Measurements from ENCODE around the gene SNCA.

SNCA gene

GRCh38 chr4:89813197-89813596, 23.8 kb downstream of the SNCA start:
- no peak for DNase-seq

GRCh38 chr4:89807441-89808140, 29.4 kb downstream of the SNCA start:
- DNase-seq: no peak

- no peak for DNase-seq
Observed at GRCh38 chr4:89805297-89805696, 31.7 kb downstream of the SNCA start.

- DNase-seq: no peak
Observed at GRCh38 chr4:89803915-89804314, 33.0 kb downstream of the SNCA start.

- DNase-seq: no peak
Observed at GRCh38 chr4:89803036-89803435, 33.9 kb downstream of the SNCA start.

GRCh38 chr4:89800527-89801103, 36.3 kb downstream of the SNCA start:
- no peak for DNase-seq

- DNase-seq: no peak
Observed at GRCh38 chr4:89800012-89800516, 36.9 kb downstream of the SNCA start.

GRCh38 chr4:89799071-89799470, 37.9 kb downstream of the SNCA start:
- no peak for DNase-seq

- DNase-seq: no peak
Observed at GRCh38 chr4:89797117-89797516, 39.8 kb downstream of the SNCA start.

DNA sequence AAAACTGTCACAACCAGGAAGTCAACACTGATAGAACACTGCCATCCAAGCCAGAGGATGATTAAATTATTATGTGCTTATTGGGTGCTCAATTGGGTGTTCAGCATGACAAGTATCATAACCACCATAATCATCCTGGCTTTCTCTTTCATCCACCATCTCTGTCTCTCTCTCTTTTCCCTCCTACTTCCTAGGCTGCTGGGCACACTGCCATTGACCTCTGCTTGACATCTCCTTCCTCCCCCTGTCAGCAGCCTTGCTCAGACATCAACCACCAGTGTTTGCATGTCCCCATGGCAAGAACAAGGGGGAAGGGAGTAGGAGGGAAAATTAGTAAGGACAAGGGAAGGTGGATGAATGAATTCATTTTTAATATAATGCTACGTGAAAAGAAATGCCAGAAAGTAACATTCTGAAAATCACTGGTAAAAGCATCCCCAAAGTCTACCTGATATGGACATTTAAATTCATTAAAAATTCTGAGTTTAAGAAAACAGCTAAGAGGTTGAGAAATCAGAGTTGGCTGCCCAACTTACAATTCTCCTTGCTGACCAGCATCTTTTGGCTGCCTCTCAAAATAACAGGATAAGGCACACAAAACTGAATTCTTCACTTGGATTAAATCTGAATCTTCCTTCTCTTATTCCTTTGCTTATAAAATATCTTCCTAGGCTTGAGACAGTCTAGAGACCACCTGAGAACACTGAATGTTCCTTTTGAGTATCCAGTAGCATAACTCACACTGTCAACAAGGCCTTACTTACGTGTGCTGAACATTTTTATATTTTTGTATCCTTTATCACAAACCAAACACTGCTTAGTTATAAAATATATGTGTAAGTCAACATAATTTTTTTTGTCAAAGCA, 48.5 kb downstream of the SNCA start:
- DNase-seq: no peak

- no peak for DNase-seq
Observed at GRCh38 chr4:89784686-89785231, 52.2 kb downstream of the SNCA start.

- DNase-seq: no peak
Observed at GRCh38 chr4:89781321-89781720, 55.6 kb downstream of the SNCA start.

DNA sequence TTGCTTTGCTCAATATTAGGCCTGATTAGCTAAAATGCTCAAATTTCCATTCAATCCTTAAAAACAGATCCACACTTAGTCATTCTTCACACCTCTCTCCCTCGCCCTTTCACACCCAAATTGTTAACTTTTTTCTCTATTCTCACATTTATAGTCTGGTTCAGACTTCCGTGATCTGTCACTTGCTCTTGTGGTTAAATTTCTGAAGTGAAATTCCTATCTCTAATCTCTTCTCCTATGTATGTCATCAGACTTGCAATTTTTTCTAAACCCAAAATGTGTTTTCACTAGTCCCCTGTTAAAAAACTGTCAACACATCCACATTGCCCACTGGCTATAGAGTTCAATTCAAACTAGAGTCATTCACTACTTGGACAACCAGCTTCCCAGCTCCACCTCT, 63.2 kb downstream of the SNCA start:
- no peak for DNase-seq

DNA sequence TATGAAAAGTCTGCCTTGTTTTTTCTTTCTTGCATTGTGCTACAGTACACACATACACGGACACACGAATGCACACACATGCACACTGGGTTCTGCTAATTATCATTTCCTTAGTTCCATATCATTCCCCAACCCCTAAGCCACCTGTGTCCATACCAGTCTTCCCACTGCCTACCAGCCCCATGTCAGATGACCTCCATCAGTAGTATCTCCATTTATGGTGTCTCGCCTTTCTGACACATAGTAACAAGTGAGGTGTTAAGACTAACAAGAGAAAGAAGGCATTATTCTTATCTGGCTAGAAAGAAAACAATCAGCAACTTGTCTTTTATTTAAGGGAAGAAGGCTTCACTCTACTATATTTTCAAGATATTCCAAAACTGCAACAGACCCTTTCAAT, 67.1 kb downstream of the SNCA start:
- DNase-seq: no peak

- no peak for DNase-seq
Observed at GRCh38 chr4:89767924-89768323, 69.0 kb downstream of the SNCA start.

DNA sequence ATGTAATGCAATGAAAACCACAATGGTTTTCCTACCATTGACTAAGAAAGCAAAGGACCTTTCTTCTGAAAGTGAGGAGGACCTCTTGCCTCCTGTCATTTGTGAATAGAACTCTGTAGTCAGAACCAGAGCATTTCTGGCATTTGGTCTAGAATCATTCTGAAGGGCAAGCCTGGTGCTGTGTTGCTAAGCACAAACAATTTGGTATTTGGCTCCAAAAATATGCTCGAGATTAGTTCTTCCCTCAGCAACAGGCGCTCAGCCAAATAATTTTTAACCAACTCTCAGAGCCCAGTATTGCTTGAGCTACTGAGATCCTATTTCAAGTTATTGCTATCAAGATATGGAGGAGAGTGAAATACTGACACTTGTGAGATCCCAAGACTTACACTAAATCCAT, 71.0 kb downstream of the SNCA start:
- no peak for DNase-seq

- no peak for DNase-seq
Observed at GRCh38 chr4:89765528-89765927, 71.4 kb downstream of the SNCA start.

DNA sequence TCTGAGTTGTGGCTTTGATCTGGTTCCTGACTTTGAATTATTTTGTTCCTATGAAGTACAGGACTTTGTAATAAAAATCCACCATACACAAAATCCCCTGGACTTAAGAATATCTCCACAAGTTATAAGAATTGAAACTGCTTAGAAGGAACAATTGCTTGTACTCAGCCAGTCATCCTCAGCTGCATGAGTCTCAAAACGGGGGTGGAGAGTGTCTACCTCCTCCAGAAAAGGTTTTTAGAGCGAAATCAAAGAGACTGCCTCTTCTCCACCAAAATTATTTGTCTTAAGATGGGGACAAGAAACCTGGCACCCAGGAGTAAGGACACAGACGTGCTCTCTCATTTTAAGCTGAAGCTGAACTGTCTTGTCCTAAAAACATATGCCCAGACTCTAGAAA, 74.7 kb downstream of the SNCA start:
- DNase-seq: no peak

DNA sequence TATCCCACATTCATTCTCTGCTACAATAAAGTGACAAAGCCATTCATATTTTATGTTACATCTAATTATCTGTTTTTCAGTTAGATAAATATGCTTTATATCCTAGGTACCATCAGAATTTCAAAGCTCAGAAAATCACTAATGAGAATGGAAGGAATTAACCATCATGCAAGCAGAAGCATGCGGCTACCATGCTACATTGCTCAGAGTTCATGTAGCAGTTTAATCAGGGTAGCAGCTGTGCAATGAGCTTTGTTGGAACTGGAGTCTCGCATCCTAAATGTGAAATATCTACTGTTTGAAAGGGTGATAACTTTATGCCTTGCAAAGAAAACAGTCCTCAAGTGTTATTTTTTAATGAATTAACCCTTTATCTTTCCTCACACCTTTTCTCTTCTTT, 77.5 kb downstream of the SNCA start:
- DNase-seq: no peak

- no peak for DNase-seq
Observed at GRCh38 chr4:89757154-89757719, 79.7 kb downstream of the SNCA start.

DNA sequence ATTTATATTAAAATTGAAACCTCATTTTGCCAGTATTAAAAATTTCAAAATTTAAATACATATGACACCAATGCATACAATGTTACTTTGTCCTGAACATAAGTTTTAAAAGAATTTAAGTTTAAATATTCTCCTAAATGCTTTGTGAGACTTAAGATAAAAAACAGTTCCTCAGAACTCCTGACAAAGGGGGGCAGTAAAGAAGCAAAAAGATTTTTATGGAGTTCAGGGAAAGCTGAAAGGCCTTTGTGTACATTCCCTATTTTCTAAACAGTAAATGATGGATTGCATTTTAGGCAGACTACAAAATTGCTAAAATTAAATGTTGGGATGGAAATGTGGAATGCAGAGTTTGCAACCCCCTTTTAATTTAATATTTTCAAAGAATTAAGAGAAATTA, 81.7 kb downstream of the SNCA start:
- DNase-seq: no peak

- no peak for DNase-seq
Observed at GRCh38 chr4:89754531-89754930, 82.4 kb downstream of the SNCA start.

GRCh38 chr4:89753601-89754066, 83.3 kb downstream of the SNCA start:
- no peak for DNase-seq
